HEK293T (cell line): ENCODE data around the gene CDC25B.

Experiments
- ARNT ChIP-seq: fragments of 450-650 bp; IDR thresholded peaks from 2 replicates; pipeline ENCODE4 v1.6.1; 2017; ENCODE audit warnings: mild to moderate bottlenecking
- L3MBTL2 ChIP-seq: fragments of 450-650 bp; conservative IDR thresholded peaks from 2 replicates; pipeline ENCODE4 v1.6.1; 2016; ENCODE audit warnings: mild to moderate bottlenecking
- SP1 ChIP-seq: fragments of 450-650 bp; IDR thresholded peaks from 2 replicates; pipeline ENCODE4 v1.6.1; 2017
- SUZ12 ChIP-seq: fragments of 450-650 bp; IDR thresholded peaks from 2 replicates; pipeline ENCODE4 v1.6.1; 2016; ENCODE audit warnings: mild to moderate bottlenecking

DNA sequence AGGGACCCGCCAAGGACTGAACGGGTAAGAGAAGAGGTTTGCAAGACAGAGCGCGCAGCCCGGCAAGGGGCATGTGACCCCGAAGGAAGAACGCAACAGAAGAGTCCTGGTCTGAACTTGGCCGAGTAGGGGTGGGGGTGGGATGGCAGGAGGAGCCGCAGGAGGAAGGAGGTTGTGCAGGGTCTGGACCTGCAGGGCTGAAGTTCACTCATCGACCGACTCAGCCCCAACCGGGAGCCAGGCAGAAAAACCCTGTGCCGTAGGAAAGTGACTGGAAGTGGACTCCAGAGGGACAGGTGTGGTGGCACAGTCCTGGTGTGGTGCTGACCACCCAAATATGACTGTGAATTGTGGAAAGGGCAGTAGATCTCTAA, 43.7 kb upstream of the CDC25B start:
- TF ChIP-seq SP1: no peak
- no peak for TF ChIP-seq ARNT
- no peak for TF ChIP-seq L3MBTL2
- no peak for TF ChIP-seq SUZ12
